Hepatocyte (in vitro differentiated cells): ENCODE data around the gene MXRA7. TPM values are rescaled to one million over a fixed set of nuclear protein-coding genes. Genes with fewer than 3 reads are reported as not detected.

Source experiments
- DNase-seq: peaks from one replicate; pipeline ENCODE4 v3.0.0-alpha.2; 2016; ENCODE audit warnings: low spot score
- H2AFZ ChIP-seq: fragments of 200-600 bp; sonication (generic); 2 replicates; pipeline ENCODE4 v1.6.0; 2016; ENCODE audit warnings: antibody characterized with exemption, mild to moderate bottlenecking
- H3K27ac ChIP-seq: fragments of 200-600 bp; sonication (generic); 2 replicates; pipeline ENCODE4 v1.5.1; 2016; ENCODE audit warnings: mild to moderate bottlenecking
- H3K27me3 ChIP-seq: fragments of 200-600 bp; sonication (generic); 2 replicates; pipeline ENCODE4 v1.6.1; 2016
- H3K36me3 ChIP-seq: fragments of 200-600 bp; sonication (generic); replicated peaks from 2 replicates; pipeline ENCODE4 v1.5.1; 2016; ENCODE audit warnings: low read depth; ENCODE audit not compliant: insufficient read depth
- H3K4me1 ChIP-seq: fragments of 200-600 bp; sonication (generic); 2 replicates; pipeline ENCODE4 v1.5.1; 2016; ENCODE audit warnings: mild to moderate bottlenecking, moderate library complexity; ENCODE audit not compliant: insufficient read depth
- H3K4me2 ChIP-seq: fragments of 200-600 bp; sonication (generic); 2 replicates; pipeline ENCODE4 v1.6.0; 2016
- H3K4me3 ChIP-seq: fragments of 200-600 bp; sonication (generic); 2 replicates; pipeline ENCODE4 v1.5.1; 2016; ENCODE audit warnings: mild to moderate bottlenecking
- H3K79me2 ChIP-seq: fragments of 200-600 bp; sonication (generic); 2 replicates; pipeline ENCODE4 v1.6.0; 2017; ENCODE audit warnings: mild to moderate bottlenecking
- H3K9me2 ChIP-seq: fragments of 200-600 bp; sonication (generic); replicated peaks from 2 replicates; pipeline ENCODE4 v1.6.0; 2017; ENCODE audit warnings: mild to moderate bottlenecking; ENCODE audit not compliant: insufficient read depth
- H3K9me3 ChIP-seq: fragments of 200-600 bp; sonication (generic); 2 replicates; pipeline ENCODE4 v1.5.1; 2016; ENCODE audit warnings: low read depth, mild to moderate bottlenecking
- H4K20me1 ChIP-seq: fragments of 200-600 bp; sonication (generic); 2 replicates; pipeline ENCODE4 v1.6.0; 2016; ENCODE audit warnings: mild to moderate bottlenecking; ENCODE audit not compliant: insufficient read depth, poor library complexity, severe bottlenecking
- EZH2 ChIP-seq: fragments of 200-600 bp; sonication (generic); IDR thresholded peaks from 2 replicates; pipeline ENCODE4 v1.6.1; 2016; ENCODE audit warnings: antibody characterized with exemption, mild to moderate bottlenecking, borderline replicate concordance
- EZH2phosphoT487 ChIP-seq: fragments of 200-600 bp; sonication (generic); IDR thresholded peaks from one replicate; pipeline ENCODE4 v1.6.1; 2018; ENCODE audit warnings: antibody characterized with exemption, mild to moderate bottlenecking, low read depth, moderate library complexity; ENCODE audit not compliant: unreplicated experiment, severe bottlenecking
- WGBS: methylation state at CpG from one replicate; pipeline ENCODE4 v1.1.6; 2016; ENCODE audit warnings: low lambda C conversion rate; ENCODE audit errors: missing lambda C conversion rate; 5-methylcytosine and 5-hydroxymethylcytosine counted together
- polyA plus RNA-seq: library from polyadenylated mRNA; unstranded; fragments of >200 nt; fragmentation: Nextera tagmentation; extraction: Ambion mirVana; gene quantifications from 2 replicates; pipeline ENCODE4 v1.2.1, GENCODE V29; 2016
- total RNA-seq: library from RNA; depleted of rRNA; stranded (reverse); fragments of >200 nt; gene quantifications from 2 replicates; pipeline ENCODE4 v1.2.3, GENCODE V29; 2014
- TF ChIP-seq, protein P1 (sequence below): fragments of 200-600 bp; sonication (generic); IDR thresholded peaks from 2 replicates; pipeline ENCODE4 v1.5.1; 2016; ENCODE audit warnings: antibody characterized with exemption, mild to moderate bottlenecking; ENCODE audit not compliant: poor library complexity

MXRA7 gene
- total and polyA plus RNA-seq, 2 experiments from 2014 or later = 101 to 117 TPM

- H3K4me2 ChIP-seq = peak overlapping the region; percentile 32
- H3K27me3 ChIP-seq = no peaks in the 10 kb centered on the region
- 65% methylated on average over 8 of the region's 8 CpGs for WGBS
- H3K9me3 ChIP-seq = peaks cover 3% of the 10 kb centered on the region
- no peaks in the 10 kb centered on the region for H3K79me2 ChIP-seq
- H3K9me2 ChIP-seq = no peaks in the 10 kb centered on the region
- H3K4me3 ChIP-seq = no peak overlapping the region
- H4K20me1 ChIP-seq = no peaks in the 10 kb centered on the region
- no peak for DNase-seq
- H2AFZ ChIP-seq = no peak overlapping the region
- no peaks in the 10 kb centered on the region for H3K36me3 ChIP-seq
- TF ChIP-seq, protein P1, sequence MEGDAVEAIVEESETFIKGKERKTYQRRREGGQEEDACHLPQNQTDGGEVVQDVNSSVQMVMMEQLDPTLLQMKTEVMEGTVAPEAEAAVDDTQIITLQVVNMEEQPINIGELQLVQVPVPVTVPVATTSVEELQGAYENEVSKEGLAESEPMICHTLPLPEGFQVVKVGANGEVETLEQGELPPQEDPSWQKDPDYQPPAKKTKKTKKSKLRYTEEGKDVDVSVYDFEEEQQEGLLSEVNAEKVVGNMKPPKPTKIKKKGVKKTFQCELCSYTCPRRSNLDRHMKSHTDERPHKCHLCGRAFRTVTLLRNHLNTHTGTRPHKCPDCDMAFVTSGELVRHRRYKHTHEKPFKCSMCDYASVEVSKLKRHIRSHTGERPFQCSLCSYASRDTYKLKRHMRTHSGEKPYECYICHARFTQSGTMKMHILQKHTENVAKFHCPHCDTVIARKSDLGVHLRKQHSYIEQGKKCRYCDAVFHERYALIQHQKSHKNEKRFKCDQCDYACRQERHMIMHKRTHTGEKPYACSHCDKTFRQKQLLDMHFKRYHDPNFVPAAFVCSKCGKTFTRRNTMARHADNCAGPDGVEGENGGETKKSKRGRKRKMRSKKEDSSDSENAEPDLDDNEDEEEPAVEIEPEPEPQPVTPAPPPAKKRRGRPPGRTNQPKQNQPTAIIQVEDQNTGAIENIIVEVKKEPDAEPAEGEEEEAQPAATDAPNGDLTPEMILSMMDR = no peak
- TF ChIP-seq EZH2 (no peak), EZH2phosphoT487 (no peak)
- H3K27ac ChIP-seq = peak overlapping the region; percentile 91
- H3K4me1 ChIP-seq = peaks cover 27% of the 10 kb centered on the region
Observed at GRCh38 chr17:76644995-76645394, 65.8 kb downstream of the MXRA7 start.

GRCh38 chr17:76643553-76644148 lies 67.1 kb downstream of the MXRA7 start, which contains the start of gene ST6GALNAC1:
TSS of gene ST6GALNAC1 (minus strand) at chr17:76643757. CDS start at chr17:76643638, 119 bp downstream.
- Histone ChIP-seq H4K20me1 (no peaks in the 10 kb centered on the region), H3K4me2 (peak within 1 kb of the TSS; percentile 66), H3K9me3 (peaks cover 3% of the 10 kb centered on the region), H3K4me3 (no peak within 1 kb of the TSS), H2AFZ (no peak within 1 kb of the TSS), H3K27ac (peak within 1 kb of the TSS; percentile 91), H3K79me2 (peaks cover under 1% of the 10 kb centered on the region), H3K36me3 (no peaks in the 10 kb centered on the region), H3K4me1 (peaks cover 32% of the 10 kb centered on the region), H3K27me3 (no peaks in the 10 kb centered on the region), H3K9me2 (no peaks in the 10 kb centered on the region)
- no peak for TF ChIP-seq EZH2phosphoT487
- TF ChIP-seq, protein P1 = no peak
- WGBS = 67% methylated on average over 7 of the region's 7 CpGs
- peak; percentile 64 for DNase-seq

GRCh38 chr17:76642994-76643393 lies 67.8 kb downstream of the MXRA7 start:
- no peaks in the 10 kb centered on the region for H3K27me3 ChIP-seq
- H3K27ac ChIP-seq = peak overlapping the region; percentile 91
- 86% methylated on average over 6 of the region's 6 CpGs for WGBS
- H3K4me3 ChIP-seq = no peak overlapping the region
- no peak for DNase-seq
- no peaks in the 10 kb centered on the region for H4K20me1 ChIP-seq
- H2AFZ ChIP-seq = no peak overlapping the region
- TF ChIP-seq, protein P1 = no peak
- TF ChIP-seq EZH2 = no peak
- TF ChIP-seq EZH2phosphoT487 = no peak
- H3K9me3 ChIP-seq = peaks cover 3% of the 10 kb centered on the region
- peak overlapping the region; percentile 66 for H3K4me2 ChIP-seq
- H3K79me2 ChIP-seq = peaks cover 4% of the 10 kb centered on the region
- no peaks in the 10 kb centered on the region for H3K36me3 ChIP-seq
- no peaks in the 10 kb centered on the region for H3K9me2 ChIP-seq
- H3K4me1 ChIP-seq = peaks cover 32% of the 10 kb centered on the region
